ENCODE results near the gene MAPK10. TPM values are rescaled to one million over a fixed set of nuclear protein-coding genes. Genes with fewer than 3 reads are reported as not detected.

MAPK10 gene
- total RNA-seq, 1 experiment from 2014 or later = 4.7 TPM

DNA sequence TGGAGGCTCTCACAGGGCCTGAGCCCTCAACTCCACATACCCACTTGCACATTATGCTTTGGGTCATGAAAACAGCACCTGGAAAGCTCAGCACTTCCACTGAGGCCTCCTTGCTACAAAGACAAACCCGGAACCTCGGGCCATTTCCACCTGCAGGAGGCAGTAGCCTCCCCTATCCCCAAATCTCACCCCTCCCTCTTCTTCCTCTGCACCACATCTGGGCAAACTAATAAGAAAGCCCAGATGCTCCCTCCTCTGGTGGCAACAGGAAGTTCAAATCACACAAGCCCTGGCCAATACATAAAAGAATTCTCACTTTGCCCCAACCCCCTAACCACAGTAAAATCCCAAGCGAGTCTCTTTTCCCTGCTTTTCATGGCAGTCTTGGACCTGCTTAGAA lies 136.4 kb downstream of the MAPK10 start:
- no peak overlapping the region for H3K18ac ChIP-seq (ENCODE audit: insufficient read length, low read depth, low read length)
- no peaks in the 10 kb centered on the region for H3K27me3 Mint-ChIP-seq (ENCODE audit: low read depth)
- peak; percentile 89 for TF ChIP-seq CTCF (conservative IDR thresholded peaks at IDR 0.05)
- peak overlapping the region in 1 of 3 experiments; percentile 26; a peak in 1 of 7 replicates for H3K27ac Mint-ChIP-seq
- H2BK20ac ChIP-seq (ENCODE audit: low read depth, low read length, poor library complexity, severe bottlenecking) = no peak overlapping the region
- H3K4me1 Mint-ChIP-seq = peaks cover 13 to 18% of the 10 kb centered on the region in 2 experiments
- H2AFZ ChIP-seq (ENCODE audit: low read length) = no peak overlapping the region
- H3K14ac ChIP-seq (ENCODE audit: insufficient read depth, low read length) = no peak overlapping the region
- H3K9me3 Mint-ChIP-seq = peaks cover 3 to 5% of the 10 kb centered on the region in 2 experiments; a peak in 2 of 5 replicates
- H3K36me3 Mint-ChIP-seq (ENCODE audit: insufficient read depth in 1 of 3, low read depth in 3 of 3) = peaks cover 3 to 16% (median 14%) of the 10 kb centered on the region in 3 experiments; a peak in 6 of 7 replicates
- DNase-seq = peak; percentile 82
- no peaks in the 10 kb centered on the region for H3K79me2 ChIP-seq (ENCODE audit: insufficient read depth, low read length)
- no peak overlapping the region for H4K5ac ChIP-seq (ENCODE audit: insufficient read length, low read depth, low read length)
- H2BK5ac ChIP-seq (ENCODE audit: insufficient read length, low read length) = no peak overlapping the region
- no peak overlapping the region for H2AK5ac ChIP-seq (ENCODE audit: insufficient read length, low read length)
- no peak overlapping the region for H4K91ac ChIP-seq (ENCODE audit: insufficient read length, low read depth, low read length)
- no peak overlapping the region for H3K4ac ChIP-seq (ENCODE audit: low read depth, low read length)
- H3K56ac ChIP-seq (ENCODE audit: insufficient read length, low read depth, low read length) = no peak overlapping the region
- H3K27me3 ChIP-seq (ENCODE audit: insufficient read depth, low read length) = no peaks in the 10 kb centered on the region
- H2BK120ac ChIP-seq (ENCODE audit: low read depth, low read length, poor library complexity, severe bottlenecking) = no peak overlapping the region
- no peak overlapping the region for H3K4me3 Mint-ChIP-seq
- H3K23ac ChIP-seq (ENCODE audit: insufficient read length, low read depth, low read length) = no peak overlapping the region
- H2BK15ac ChIP-seq (ENCODE audit: low read depth, low read length) = no peak overlapping the region
- no peak overlapping the region for H3K27ac ChIP-seq (ENCODE audit: insufficient read length, low read depth, low read length)
- no CpG with 5 or more reads among the region's 3 CpGs for WGBS (ENCODE audit: extremely low coverage, insufficient read length, low lambda C conversion rate)
- no peaks in the 10 kb centered on the region for H3K79me1 ChIP-seq (ENCODE audit: insufficient read depth, low read depth, low read length, poor library complexity, severe bottlenecking)
- no peak overlapping the region for H3K4me2 ChIP-seq (ENCODE audit: insufficient read depth, insufficient read length, low read length)
- no peaks in the 10 kb centered on the region for H3K23me2 ChIP-seq (ENCODE audit: insufficient read length, low read depth, low read length, poor library complexity, severe bottlenecking)
- H4K8ac ChIP-seq (replicated peaks; ENCODE audit: insufficient read length, low read depth, low read length) = no peak overlapping the region
- H3K9me3 ChIP-seq (ENCODE audit: control insufficient read depth, low read depth, low read length) = no peaks in the 10 kb centered on the region
- H2BK12ac ChIP-seq (ENCODE audit: insufficient read length, low read depth, low read length) = no peak overlapping the region
- no peak overlapping the region for H3T11ph ChIP-seq (ENCODE audit: low read length)
- H3K4me1 ChIP-seq (ENCODE audit: insufficient read depth, low read length) = no peaks in the 10 kb centered on the region
- no peak overlapping the region for H3K9ac ChIP-seq (ENCODE audit: extremely low read depth, insufficient read length, low read length)
- H4K20me1 ChIP-seq (ENCODE audit: control insufficient read depth, insufficient read depth, insufficient read length) = no peaks in the 10 kb centered on the region
